Esophagus muscularis mucosa (tissue), 4 donors: ENCODE results near the gene INSC. TPM values are rescaled to one million over a fixed set of nuclear protein-coding genes. Genes with fewer than 3 reads are reported as not detected.

ENCODE experiments used
- DNase-seq: peaks from one replicate; pipeline ENCODE4 v3.0.0-alpha.2; 2017; ENCODE audit errors: extremely low spot score
- H3K27ac ChIP-seq, 4 donors: fragments of 200-600 bp; sonication (generic); replicated peaks in 1 of 4; 1 replicate in 3 of 4; 2 replicates in 1 of 4; pipeline ENCODE4 v1.5.1; 2016 to 2019; ENCODE audit warnings: mild to moderate bottlenecking in 1 of 4
- H3K27me3 ChIP-seq, 4 donors: fragments of 200-600 bp; sonication (generic); one replicate each; pipeline versions ENCODE4 v1.5.1 to v1.6.0; 2016 to 2019
- H3K36me3 ChIP-seq, 4 donors: fragments of 200-600 bp; sonication (generic); one replicate each; pipeline ENCODE4 v1.5.1; 2016 to 2019
- H3K4me1 ChIP-seq, 4 donors: fragments of 200-600 bp; sonication (generic); one replicate each; pipeline ENCODE4 v1.5.1; 2016 to 2019
- H3K4me3 ChIP-seq, 4 donors: fragments of 200-600 bp; sonication (generic); 1 replicate in 2 of 4; 2 replicates in 2 of 4; pipeline ENCODE4 v1.5.1; 2016 to 2019; ENCODE audit warnings: mild to moderate bottlenecking in 4 of 4, moderate library complexity in 1 of 4
- H3K9me3 ChIP-seq, 4 donors: fragments of 200-600 bp; sonication (generic); 1 replicate in 3 of 4; 2 replicates in 1 of 4; pipeline ENCODE4 v1.5.1; 2016 to 2019
- CTCF ChIP-seq, 3 experiments: fragments of 200-600 bp in 2 of 3; fragments of 450-650 bp in 1 of 3; sonication (generic) in 2 of 3; IDR thresholded peaks; one replicate each; pipeline ENCODE4 v1.5.1; 2017 to 2019; ENCODE audit warnings: antibody characterized with exemption in 3 of 3, mild to moderate bottlenecking in 2 of 3, moderate library complexity in 1 of 3
- EP300 ChIP-seq: sonication (generic); formaldehyde crosslinking; IDR thresholded peaks from one replicate; pipeline ENCODE4 v1.6.1; 2017; ENCODE audit warnings: antibody characterized with exemption
- POLR2A ChIP-seq: fragments of 450-650 bp; IDR thresholded peaks from one replicate; pipeline ENCODE4 v1.6.1; 2017; ENCODE audit warnings: antibody characterized with exemption, moderate library complexity, mild to moderate bottlenecking, low read depth
- POLR2AphosphoS5 ChIP-seq, 2 donors: sonication (generic); formaldehyde crosslinking; IDR thresholded peaks; one replicate each; pipeline ENCODE4 v1.6.1; 2017; ENCODE audit warnings: antibody characterized with exemption in 2 of 2
- WGBS: methylation state at CpG from one replicate; pipeline ENCODE4 v1.1.5; 2018; 5-methylcytosine and 5-hydroxymethylcytosine counted together
- intact Hi-C: fragments of 100-400 bp; cut with DNase I; formaldehyde crosslinking; loops from one replicate; pipeline ENCODE4 v1.15.1; 2023
- total RNA-seq, 4 donors: library from RNA; depleted of rRNA; stranded (reverse); fragments of >200 nt; gene quantifications; one replicate each; pipeline versions ENCODE4 v1.1.0 to v1.2.1, GENCODE V29; 2016

INSC gene
- total RNA-seq, 4 donors from 2014 or later, result 1.7 to 3.1 (median 2.6) TPM

- 31% methylated on average over 1 of the region's 1 CpG for WGBS
- no peak for TF ChIP-seq CTCF (IDR thresholded peaks at IDR 0.05)
- TF ChIP-seq POLR2A, result no peak
- TF ChIP-seq EP300, result no peak
- TF ChIP-seq POLR2AphosphoS5 (IDR thresholded peaks at IDR 0.05), result no peak
- intact Hi-C loops, result no loop called here
These were observed 108.6 kb downstream of the INSC start for GRCh38 chr11:15223318-15223717.

GRCh38 chr11:15224466-15224865 is 109.7 kb downstream of the INSC start:
- no peaks in the 10 kb centered on the region for H3K9me3 ChIP-seq
- no peaks in the 10 kb centered on the region for H3K36me3 ChIP-seq
- no peak overlapping the region for H3K27ac ChIP-seq
- H3K27me3 ChIP-seq, result no peaks in the 10 kb centered on the region
- no peak for DNase-seq
- WGBS, result 82% methylated on average over 3 of the region's 3 CpGs
- H3K4me3 ChIP-seq, result no peak overlapping the region
- no peak for TF ChIP-seq CTCF (IDR thresholded peaks at IDR 0.05)
- no peak for TF ChIP-seq POLR2A
- no peak for TF ChIP-seq POLR2AphosphoS5 (IDR thresholded peaks at IDR 0.05)
- no peak for TF ChIP-seq EP300
- intact Hi-C loops, result no loop called here
- H3K4me1 ChIP-seq, result no peaks in the 10 kb centered on the region

More at GRCh38 chr11:15223318-15223717, 108.6 kb downstream of the INSC start:
- Histone ChIP-seq H3K36me3 (no peaks in the 10 kb centered on the region), H3K9me3 (no peaks in the 10 kb centered on the region), H3K27ac (no peak overlapping the region), H3K4me1 (no peaks in the 10 kb centered on the region), H3K27me3 (no peaks in the 10 kb centered on the region), H3K4me3 (no peak overlapping the region)
- DNase-seq, result no peak

- 96% methylated on average over 1 of the region's 1 CpG for WGBS
- H3K9me3 ChIP-seq, result no peaks in the 10 kb centered on the region
- intact Hi-C loops, result no loop called here
- no peaks in the 10 kb centered on the region for H3K27me3 ChIP-seq
- no peaks in the 10 kb centered on the region for H3K36me3 ChIP-seq
- H3K4me1 ChIP-seq, result no peaks in the 10 kb centered on the region
- TF ChIP-seq EP300, result no peak
- no peak for TF ChIP-seq POLR2AphosphoS5 (IDR thresholded peaks at IDR 0.05)
- no peak for TF ChIP-seq POLR2A
- TF ChIP-seq CTCF (IDR thresholded peaks at IDR 0.05), result no peak
- no peak for DNase-seq
- H3K27ac ChIP-seq, result no peak overlapping the region
- no peak overlapping the region for H3K4me3 ChIP-seq
These were observed 112.3 kb downstream of the INSC start for GRCh38 chr11:15227011-15227410.

GRCh38 chr11:15228331-15228849 is 113.7 kb downstream of the INSC start:
- Histone ChIP-seq H3K27me3 (no peaks in the 10 kb centered on the region), H3K9me3 (no peaks in the 10 kb centered on the region), H3K4me3 (no peak overlapping the region), H3K4me1 (no peaks in the 10 kb centered on the region), H3K27ac (no peak overlapping the region), H3K36me3 (no peaks in the 10 kb centered on the region)
- TF ChIP-seq EP300 (no peak), POLR2A (no peak), CTCF (IDR thresholded peaks at IDR 0.05) (no peak), POLR2AphosphoS5 (IDR thresholded peaks at IDR 0.05) (no peak)
- no peak for DNase-seq
- 84% methylated on average over 8 of the region's 8 CpGs for WGBS
- intact Hi-C loops, result no loop called here

GRCh38 chr11:15229069-15229468 is 114.3 kb downstream of the INSC start:
- Histone ChIP-seq H3K4me1 (no peaks in the 10 kb centered on the region), H3K27ac (no peak overlapping the region), H3K27me3 (no peaks in the 10 kb centered on the region), H3K36me3 (no peaks in the 10 kb centered on the region), H3K9me3 (no peaks in the 10 kb centered on the region), H3K4me3 (no peak overlapping the region)
- WGBS, result 0% methylated on average over 2 of the region's 2 CpGs
- TF ChIP-seq POLR2A (no peak), EP300 (no peak), POLR2AphosphoS5 (IDR thresholded peaks at IDR 0.05) (no peak), CTCF (IDR thresholded peaks at IDR 0.05) (no peak)
- no peak for DNase-seq
- intact Hi-C loops, result no loop called here
